ENCODE measurements around the gene APBB2.

DNA sequence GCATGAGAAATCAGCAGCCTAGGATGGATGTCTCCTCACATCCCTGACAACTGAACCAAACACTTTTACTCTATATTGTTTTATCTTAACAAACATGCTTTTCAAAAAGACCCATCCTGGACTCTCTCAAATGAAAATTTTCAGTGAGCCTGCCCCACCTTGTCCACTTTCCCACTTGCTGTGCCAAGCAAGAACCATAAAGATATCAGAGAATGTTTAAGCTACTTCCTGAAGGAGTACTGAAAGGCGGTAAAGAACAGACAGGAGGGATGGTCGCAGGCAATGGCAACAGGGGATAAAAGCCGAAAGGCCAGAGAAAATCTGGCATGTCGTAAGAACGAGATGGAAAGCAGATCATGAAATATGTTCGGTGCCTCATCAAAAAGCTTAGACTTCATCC lies 10.5 kb downstream of the APBB2 start:
- TF ChIP-seq, protein P1, sequence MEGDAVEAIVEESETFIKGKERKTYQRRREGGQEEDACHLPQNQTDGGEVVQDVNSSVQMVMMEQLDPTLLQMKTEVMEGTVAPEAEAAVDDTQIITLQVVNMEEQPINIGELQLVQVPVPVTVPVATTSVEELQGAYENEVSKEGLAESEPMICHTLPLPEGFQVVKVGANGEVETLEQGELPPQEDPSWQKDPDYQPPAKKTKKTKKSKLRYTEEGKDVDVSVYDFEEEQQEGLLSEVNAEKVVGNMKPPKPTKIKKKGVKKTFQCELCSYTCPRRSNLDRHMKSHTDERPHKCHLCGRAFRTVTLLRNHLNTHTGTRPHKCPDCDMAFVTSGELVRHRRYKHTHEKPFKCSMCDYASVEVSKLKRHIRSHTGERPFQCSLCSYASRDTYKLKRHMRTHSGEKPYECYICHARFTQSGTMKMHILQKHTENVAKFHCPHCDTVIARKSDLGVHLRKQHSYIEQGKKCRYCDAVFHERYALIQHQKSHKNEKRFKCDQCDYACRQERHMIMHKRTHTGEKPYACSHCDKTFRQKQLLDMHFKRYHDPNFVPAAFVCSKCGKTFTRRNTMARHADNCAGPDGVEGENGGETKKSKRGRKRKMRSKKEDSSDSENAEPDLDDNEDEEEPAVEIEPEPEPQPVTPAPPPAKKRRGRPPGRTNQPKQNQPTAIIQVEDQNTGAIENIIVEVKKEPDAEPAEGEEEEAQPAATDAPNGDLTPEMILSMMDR (IDR thresholded peaks at IDR 0.05), result no peak
- no peak for TF ChIP-seq POLR2A (IDR thresholded peaks at IDR 0.05)
